HG02943 (cell line): ENCODE results near the gene PTPN4.
"Not testable (repeated sequence)": the region's sequence is repeated elsewhere in the genome, so short reads cannot be mapped to it uniquely, and the experiment has no call there.

ENCODE experiments used
- ATAC-seq: cut with Tn5 transposase; IDR thresholded peaks from one replicate; pipeline ENCODE4 v1.9.1; 2021; ENCODE audit warnings: mild to moderate bottlenecking, low read depth, moderate library complexity; ENCODE audit not compliant: unreplicated experiment

The PTPN4 gene

DNA sequence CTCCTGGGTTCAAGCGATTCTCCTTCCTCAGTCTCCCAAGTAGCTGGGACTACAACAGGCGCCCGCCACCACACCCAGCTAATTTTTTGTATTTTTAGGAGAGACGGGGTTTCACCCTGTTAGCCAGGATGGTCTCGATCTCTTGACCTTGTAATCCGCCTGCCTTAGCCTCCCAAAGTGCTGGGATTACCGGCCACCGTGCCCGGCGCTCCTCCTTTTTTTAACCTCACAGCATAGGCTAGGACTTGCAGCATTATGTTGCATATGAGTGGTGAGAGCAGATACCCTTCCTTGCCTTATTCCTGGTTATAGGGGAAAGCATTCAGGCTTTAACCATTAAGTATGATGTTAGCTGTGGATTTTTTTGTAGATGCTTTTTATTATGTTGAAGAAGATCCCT lies 42.3 kb downstream of the PTPN4 start:
- not testable (repeated sequence) for ATAC-seq

DNA sequence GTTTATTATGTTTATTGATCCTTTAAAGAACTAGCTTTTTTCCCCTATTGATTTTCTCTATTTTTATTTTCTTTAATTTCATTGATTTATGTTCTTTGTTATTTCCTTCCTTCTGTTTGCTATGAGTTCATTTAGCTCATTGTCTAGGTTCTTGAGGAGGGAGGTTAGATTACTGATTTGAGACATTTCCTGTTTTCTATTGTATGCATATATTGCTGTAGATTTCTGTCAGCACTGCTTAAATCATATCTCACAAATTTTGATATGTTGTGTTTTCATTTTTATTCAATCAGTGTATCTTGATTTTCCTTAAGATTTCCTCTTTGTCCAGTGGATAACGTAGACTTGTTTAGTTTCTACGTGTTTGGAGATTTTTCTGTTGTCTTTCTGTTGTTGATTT lies 43.4 kb downstream of the PTPN4 start:
- ATAC-seq = no peak

DNA sequence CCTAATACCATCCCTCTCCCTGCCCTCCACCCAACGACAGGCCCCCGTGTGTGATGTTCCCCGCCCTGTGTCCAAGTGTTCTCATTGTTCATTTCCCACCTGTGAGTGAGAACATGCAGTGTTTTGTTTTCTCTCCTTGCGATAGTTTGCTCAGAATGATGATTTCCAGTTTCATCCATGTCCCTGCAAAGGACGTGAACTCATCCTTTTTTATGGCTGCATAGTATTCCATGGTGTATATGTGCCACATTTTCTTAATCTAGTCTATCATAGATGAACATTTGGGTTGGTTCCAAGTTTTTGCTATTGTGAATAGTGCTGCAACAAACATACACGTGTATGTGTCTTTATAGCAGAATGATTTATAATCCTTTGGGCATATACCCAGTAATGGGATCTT lies 44.7 kb downstream of the PTPN4 start:
- not testable (repeated sequence) for ATAC-seq

DNA sequence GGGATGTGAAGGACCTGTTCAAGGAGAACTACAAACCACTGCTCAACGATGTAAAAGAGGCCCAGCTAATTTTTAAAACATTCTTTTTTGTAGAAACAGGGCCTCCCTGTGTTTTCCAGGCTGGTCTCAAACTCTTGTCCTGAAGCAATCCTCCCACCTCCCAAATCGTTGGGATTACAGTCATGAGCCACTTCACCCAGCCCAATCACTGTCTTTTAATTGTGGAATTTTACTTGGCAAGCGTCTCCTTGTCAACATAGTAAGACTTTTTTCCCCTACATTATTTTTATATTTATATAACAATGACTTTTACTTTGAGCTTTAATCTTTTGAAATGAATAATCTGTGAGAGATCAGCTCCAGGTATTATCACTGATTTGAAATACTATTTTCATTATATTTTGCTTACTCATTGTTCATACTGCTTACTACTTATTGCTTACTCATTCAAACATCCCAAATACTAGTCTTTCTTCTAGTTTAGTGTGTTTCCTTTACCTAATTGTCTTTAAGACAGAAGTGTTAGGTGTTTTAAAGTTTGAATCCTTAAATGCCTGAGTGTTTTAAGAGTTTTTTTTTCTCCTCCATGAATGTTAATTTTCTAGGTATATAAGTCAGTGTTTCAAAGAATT lies 48.9 kb downstream of the PTPN4 start:
- no peak for ATAC-seq

DNA sequence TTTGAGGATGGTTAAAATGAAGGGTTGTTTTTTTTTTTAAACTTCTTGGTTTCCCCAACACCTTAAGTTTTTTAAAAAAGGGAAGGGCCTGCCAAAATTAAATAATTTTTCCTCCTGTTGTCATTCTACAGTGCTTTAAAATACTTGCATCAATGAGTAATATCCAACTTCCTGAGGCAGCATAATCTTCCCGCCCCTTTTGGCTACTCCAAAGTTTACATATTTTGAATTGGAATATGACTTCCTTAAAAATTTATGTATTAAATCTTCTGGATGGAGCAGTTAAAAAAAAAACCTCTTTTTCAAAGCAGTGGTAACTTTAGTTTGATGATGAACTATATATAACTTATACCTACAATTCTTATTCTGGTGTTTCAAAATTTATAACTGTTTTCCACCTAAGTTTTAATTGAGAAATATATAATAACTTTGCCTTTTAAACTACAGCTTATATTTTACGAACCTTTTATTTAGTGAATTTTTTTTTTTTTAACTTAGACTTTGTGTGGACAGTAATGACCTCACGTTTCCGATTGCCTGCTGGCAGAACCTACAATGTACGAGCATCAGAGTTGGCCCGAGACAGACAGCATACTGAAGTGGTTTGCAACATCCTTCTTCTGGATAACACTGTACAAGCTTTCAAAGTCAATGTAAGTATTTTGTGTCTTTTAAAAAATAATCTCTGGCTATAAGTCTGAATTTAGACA lies 49.8 kb downstream of the PTPN4 start:
- no peak for ATAC-seq

DNA sequence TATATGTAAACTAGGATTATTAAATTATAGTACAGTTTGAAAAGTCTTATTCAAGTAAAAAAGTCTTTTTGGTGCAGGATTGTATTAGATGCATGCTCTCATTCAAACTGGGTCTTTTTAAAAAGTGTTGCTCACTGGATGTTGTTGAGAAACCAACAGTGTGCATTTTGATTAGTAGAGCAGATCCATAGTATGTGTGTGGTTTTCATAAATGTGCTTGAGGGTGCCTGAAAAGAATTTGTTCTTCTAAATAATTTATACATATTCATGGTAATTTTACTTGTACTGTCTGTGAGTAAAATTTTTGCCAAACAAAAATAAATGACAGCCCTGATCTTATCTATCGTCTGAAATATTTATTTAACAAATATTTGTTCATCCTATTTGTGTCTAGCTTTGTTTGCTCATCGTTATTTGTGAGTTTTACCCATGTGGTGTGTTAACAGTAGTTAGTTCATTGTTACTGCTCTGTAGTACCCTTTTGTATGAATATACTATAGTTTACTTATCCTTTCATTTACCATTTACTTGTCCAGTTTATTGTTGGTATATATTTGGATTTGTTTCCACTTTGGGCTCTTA lies 50.4 kb downstream of the PTPN4 start:
- ATAC-seq = no peak

DNA sequence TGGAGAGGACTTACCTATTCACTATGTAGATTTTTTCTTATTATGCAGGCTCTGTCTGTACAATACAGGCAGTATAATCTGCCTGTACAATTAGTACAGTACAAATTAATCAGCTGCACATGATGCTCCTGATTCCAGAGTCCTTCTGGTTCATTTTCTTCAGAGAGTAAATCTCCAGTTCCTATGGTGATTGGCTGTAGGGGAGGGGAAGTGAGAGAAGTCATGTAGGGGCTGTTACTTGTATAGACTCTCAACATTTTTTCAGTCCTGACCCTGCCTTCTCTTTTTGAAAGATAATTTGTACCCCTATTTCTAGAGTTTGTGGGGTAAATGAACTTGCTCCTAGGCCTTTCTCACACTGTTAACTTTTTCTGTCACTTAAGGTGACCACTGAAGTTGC lies 54.5 kb downstream of the PTPN4 start:
- no peak for ATAC-seq

DNA sequence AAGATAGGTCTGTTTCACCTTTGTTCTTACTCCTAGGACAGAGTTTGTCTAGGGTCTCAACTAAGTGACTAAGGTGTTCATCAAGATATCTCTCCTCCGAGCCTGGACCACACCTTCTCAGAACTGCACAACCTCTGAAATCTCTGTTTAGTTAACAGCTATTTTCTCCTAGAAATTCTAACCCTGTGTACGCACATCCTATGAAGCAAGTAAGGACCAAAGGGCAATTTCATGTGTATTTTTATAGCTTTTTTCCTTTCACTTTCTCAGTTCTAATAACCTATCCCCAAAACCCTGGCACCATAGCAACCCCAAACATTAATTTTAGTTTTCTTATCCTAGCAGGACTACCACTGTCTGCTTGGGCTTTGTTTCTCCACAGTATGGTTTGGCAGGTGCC lies 59.1 kb downstream of the PTPN4 start:
- ATAC-seq = no peak

DNA sequence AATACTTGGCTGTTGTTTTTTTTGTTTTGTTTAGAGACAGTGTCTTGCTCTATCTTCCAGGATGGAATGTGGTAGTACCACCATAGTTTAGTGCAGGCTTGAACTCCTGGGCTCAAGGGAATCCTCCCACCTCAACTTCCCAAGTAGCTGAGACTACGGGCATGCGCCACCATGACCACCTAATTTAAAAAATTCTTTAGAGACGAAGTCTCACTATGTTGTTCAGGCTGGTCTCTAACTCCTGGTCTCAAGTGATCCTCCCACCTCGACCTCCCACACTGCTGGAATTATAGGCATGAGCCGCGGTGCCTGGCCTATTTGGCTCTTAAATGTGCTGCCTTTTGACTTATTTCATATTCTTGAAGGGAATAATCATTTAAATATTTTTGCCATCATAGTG lies 60.1 kb downstream of the PTPN4 start:
- no peak for ATAC-seq

DNA sequence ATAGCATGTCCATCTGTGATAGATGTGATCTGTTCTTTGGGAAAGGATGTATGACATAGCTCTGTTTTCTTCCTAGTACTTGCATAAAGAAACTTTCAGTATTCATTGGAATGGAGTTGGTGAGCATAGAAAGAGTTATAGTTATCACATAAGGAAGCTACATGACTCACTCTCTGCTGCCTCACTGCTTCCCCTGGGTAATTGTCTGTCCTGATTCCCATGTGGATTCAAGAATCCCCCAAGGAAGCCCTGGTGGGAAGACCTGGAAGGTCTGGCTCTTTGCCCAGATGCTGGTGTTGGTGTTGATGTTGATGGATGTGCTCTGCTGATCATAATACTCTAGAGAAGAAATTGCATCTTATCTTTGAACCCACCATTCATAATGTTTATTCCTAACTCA lies 60.6 kb downstream of the PTPN4 start:
- ATAC-seq = no peak

DNA sequence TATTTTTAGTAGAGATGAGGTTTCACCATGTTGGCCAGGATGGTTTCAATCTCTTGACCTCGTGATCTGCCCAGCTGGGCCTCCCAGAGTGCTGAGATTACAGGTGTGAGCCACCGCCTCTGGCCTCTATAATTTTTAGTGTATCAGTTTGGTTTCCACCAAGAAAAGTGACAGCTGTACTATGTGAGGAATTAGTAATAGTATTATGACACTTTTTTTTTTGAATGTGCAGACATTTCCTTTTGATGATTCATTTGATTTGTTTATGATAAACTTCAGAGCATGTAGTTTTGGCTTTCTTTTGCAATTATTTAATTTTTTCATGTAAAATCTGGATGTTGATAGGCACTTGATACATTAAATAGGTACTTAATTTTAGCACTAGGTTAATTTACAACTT lies 61.5 kb downstream of the PTPN4 start:
- ATAC-seq = no peak

DNA sequence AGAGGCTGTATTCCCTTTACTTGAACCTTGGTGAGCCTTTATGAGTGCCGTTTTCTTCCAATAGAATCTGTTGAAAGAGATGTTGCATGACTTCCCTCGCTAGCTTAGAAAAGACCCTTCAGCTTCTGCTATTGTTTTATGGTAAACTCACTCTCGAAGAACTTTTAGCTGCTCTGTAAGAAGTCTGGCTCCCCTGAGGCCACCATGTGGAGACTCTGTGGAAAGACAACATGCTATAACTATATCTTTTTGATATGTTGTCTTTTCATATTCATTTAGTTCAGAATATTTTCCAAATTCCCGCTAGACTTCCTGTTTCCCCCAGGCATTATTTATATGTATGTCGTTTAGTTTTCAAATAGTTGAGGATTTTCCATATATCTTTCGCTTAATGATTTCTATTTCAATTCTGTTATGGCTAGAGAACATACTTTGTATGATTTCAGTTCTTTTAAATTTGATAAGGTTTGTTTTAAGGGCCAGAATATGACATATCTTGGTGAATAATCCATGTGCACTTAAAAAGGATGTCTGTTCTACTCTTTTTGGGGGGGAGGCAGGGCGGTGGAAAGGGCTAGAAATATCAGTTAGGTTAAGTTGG lies 64.1 kb downstream of the PTPN4 start:
- ATAC-seq = no peak

DNA sequence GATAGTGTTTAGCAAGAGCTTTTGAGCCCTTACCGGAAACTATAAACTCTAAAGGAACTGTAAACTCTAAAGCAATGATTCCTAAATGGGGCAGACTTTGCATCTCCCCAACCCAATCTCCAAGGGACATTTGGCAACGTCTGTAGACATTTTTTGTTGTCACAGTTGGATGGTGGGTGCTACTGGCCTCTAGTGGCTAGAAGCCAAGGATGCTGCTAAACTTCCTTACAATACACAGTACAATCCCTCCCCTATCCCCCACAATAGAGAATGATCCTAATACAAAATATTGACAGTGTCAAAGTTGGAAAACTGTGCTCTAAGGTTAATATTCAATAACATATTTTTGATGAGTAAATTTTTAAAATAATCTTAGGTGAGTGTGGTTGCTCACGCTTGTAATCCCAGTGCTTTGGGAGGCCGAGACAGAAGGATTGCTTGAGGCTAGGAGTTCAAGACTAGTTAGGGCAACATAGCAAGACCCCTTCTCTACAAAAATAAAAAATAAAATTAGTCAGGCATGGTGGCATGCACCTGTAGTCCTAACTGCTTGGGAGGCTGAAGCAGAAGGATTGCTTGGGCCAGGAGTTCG lies 66.7 kb downstream of the PTPN4 start:
- no peak for ATAC-seq

DNA sequence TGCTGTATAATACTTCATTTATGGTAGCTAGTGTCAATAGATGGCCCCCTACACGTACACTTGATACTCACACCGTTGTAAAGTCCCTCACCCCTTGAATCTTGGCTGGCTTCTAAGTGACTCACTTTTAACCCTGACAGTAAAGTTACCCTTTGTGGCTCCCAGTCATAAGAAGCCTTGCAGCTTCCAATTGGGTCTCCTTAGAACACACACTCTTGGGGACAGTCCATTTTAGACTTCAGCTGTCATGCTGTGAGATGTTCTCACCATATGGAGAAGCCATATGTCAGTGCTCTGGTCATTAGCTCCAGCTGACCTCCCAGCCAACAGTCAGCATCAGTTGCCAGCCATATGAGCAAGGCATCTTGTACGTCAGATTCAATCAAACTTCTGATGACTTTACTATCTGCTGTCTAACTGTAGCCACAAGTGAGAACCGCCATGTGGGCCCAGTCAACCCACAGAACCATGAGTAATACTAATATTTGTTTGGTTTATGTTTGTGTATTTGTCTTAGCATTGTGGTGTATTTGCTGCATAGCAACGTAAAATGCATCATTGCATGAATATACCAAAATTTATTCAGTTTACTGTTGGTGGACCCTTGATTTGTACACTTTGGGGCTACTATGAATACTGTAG lies 68.3 kb downstream of the PTPN4 start:
- ATAC-seq = no peak

DNA sequence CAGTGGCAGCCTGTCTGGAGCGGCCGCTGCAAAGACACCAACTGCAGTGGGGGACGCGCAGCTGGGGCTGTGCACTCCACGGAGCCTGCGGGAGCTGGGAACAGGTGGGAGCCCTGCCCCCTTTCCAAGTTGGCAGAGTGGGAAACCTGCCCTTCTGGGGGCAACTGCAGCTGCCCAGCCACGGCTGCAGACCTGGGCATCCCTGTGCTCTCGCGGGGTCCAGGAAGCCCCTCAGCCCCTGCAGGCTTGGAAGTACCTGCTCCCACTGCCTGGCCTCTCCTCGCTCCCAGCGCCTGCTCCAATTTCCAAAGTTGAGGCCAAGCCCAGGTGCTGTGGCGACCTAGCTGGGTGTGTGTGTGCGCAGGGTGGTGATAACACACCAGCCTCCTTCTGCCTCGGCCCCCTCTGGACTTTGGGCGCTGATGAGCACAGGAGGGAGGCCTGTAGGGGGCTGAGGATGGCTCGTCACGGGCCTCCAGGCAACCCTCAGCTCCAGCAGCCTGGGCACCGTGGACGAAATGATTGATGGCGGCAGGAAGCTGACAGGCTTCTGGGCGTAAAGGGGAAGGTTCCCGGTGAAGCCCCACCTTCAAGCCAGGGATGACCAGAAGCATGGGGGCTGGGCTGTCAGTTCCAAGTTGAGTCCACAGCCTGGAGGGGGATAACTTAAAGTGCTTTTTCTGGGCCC lies 76.9 kb downstream of the PTPN4 start:
- ATAC-seq = no peak

DNA sequence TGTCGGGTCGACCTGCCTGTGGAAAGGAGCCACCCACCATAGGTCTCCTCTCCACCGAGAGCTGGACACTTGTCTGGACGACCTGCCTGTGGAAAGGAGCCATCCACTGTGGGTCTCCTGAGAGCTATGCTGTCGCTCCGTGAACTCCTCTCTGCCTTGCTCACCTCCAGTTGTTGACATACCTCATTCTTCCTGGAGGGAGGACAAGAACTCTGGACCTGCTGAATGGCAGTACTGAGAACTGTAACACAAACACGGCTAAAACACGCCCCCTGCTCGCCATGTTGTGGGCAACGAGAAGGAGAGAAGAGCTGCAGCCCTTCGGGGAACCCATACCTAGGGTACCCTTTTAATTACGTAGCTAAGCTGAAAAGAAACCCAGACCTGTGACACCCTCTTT lies 77.6 kb downstream of the PTPN4 start:
- ATAC-seq = no peak

DNA sequence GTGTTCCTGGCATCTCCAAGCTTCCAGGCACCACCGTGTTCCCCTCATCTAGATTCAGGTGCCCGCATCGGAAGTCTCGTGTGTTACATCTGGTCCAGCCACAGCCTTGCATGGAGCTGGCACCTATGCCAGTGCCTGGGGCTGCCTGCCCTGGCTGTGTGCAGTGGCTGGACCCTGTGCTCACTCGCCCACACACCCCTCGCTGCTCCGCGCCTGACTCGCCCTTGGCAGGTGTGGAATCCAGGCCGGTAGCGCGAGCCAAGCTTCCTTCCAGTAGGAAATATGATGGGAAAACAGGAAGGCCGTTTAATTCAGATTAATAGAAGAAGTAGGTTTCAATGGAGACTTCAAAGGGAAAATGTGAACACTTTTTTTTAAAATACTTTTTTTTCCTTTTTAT lies 78.0 kb downstream of the PTPN4 start:
- no peak for ATAC-seq

DNA sequence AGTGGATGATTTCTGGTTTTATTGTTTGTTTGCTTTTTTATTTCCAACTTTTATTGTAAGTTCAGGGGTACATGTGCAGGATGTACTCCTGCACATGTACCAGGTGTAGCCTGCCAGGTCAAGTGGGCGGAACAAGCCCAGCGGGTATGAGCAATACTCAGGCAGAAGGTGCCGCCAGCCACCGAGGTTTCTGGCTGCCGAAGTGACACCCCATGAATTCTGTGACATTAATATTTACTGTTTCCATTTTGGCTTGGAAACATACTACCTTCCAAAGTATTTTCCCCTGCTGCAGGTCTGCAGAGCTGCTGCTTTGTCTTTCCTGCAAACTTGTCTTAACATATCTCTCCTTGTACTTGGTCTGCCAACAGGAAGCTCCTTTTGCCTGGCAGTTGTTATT lies 78.5 kb downstream of the PTPN4 start:
- ATAC-seq = no peak

DNA sequence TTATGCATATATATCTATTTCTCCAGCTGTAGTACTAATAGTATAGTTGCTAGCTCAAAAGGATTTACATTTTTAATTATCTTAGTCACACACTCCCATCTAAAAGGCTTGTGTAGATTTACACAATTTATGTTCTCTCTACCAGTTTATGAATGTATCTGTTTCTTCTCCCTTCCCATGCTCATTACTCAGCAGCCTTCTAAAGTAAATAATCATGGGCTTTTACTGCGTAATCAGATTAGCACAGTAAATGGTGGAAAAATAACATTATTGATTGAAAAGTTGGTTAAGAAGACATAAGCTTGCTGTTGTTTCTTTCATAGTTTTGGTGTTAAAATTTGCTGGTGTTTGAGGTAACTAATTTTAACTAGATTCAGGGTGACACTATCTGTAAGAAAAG lies 81.8 kb downstream of the PTPN4 start:
- ATAC-seq = no peak

DNA sequence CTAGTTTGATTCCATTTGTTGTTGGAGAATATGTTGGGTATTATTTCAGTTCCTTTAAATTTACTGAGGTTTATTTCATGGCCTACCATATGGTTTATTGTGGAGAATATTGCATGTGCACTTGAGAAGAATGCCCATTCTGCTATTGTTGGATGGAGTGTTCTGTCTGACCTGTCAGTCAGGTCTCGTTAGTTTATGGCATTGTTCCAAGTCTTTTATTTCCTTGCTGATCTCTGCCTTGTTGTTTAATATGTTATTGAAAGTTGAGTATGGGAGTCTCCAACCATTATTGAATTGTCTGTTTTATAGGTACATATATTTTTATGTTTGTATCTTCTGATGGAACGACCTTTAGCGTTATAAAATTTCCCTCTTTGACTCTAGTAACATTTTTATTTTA lies 86.3 kb downstream of the PTPN4 start:
- no peak for ATAC-seq
